SK-N-SH treated with all-trans-retinoic acid at 6 μM for 48 hours (cell line): ENCODE results near the gene ULK4.

ENCODE experiments used
- ARNTL ChIP-seq: fragments of 450-650 bp; formaldehyde crosslinking; IDR thresholded peaks from 2 replicates; pipeline ENCODE4 v1.5.0; 2020; ENCODE audit warnings: low read depth, mild to moderate bottlenecking, moderate library complexity, borderline replicate concordance
- CREB5 ChIP-seq: fragments of 250-450 bp; sonication (Bioruptor Pico); IDR thresholded peaks from 2 replicates; pipeline ENCODE4 v1.5.1; 2020; ENCODE audit warnings: low read depth, mild to moderate bottlenecking, moderate library complexity
- CSRNP3 ChIP-seq: fragments of 250-450 bp; sonication (Bioruptor Pico); IDR thresholded peaks from 2 replicates; pipeline ENCODE4 v1.5.1; 2021; ENCODE audit warnings: mild to moderate bottlenecking, moderate library complexity
- GLIS3 ChIP-seq: fragments of 250-450 bp; sonication (Bioruptor Pico); IDR thresholded peaks from 2 replicates; pipeline ENCODE4 v1.5.0; 2020; ENCODE audit warnings: mild to moderate bottlenecking, moderate library complexity
- ISL1 ChIP-seq: fragments of 250-450 bp; sonication (Bioruptor Pico); IDR thresholded peaks from 2 replicates; pipeline ENCODE4 v2.1.2; 2022; ENCODE audit warnings: mild to moderate bottlenecking, moderate library complexity
- POU6F1 ChIP-seq: fragments of 250-450 bp; sonication (Bioruptor Pico); IDR thresholded peaks from 2 replicates; pipeline ENCODE4 v1.8.0; 2021; ENCODE audit warnings: low read depth, mild to moderate bottlenecking, moderate library complexity, borderline replicate concordance
- RARB ChIP-seq: fragments of 250-450 bp; sonication (Bioruptor Pico); IDR thresholded peaks from 2 replicates; pipeline ENCODE4 v1.8.0; 2021; ENCODE audit warnings: mild to moderate bottlenecking, moderate library complexity
- SNAI2 ChIP-seq: fragments of 250-450 bp; sonication (Bioruptor Pico); IDR thresholded peaks from 2 replicates; pipeline ENCODE4 v1.5.0; 2020; ENCODE audit warnings: mild to moderate bottlenecking, moderate library complexity
- ZFP3 ChIP-seq: fragments of 250-450 bp; sonication (Bioruptor Pico); IDR thresholded peaks from 2 replicates; pipeline ENCODE4 v1.5.0; 2020; ENCODE audit warnings: mild to moderate bottlenecking, moderate library complexity
- ZFP30 ChIP-seq: fragments of 450-650 bp; formaldehyde crosslinking; IDR thresholded peaks from 2 replicates; pipeline ENCODE4 v1.5.0; 2022; ENCODE audit warnings: mild to moderate bottlenecking, moderate library complexity
- ZNF70 ChIP-seq: fragments of 450-650 bp; formaldehyde crosslinking; IDR thresholded peaks from 2 replicates; pipeline ENCODE4 v1.5.0; 2020; ENCODE audit warnings: mild to moderate bottlenecking, moderate library complexity

GRCh38 chr3:41961751-41962679 lies at the start of gene ULK4:
- no peak for TF ChIP-seq ZNF70 (CRISPR knock-in tag)
- no peak for TF ChIP-seq ARNTL
- TF ChIP-seq SNAI2 (CRISPR knock-in tag), result no peak
- TF ChIP-seq ISL1 (CRISPR knock-in tag), result no peak
- no peak for TF ChIP-seq POU6F1
- TF ChIP-seq CSRNP3, result no peak
- TF ChIP-seq GLIS3 (CRISPR knock-in tag), result no peak
- no peak for TF ChIP-seq ZFP3 (CRISPR knock-in tag)
- no peak for TF ChIP-seq ZFP30 (CRISPR knock-in tag)
- no peak for TF ChIP-seq CREB5 (CRISPR knock-in tag)
- TF ChIP-seq RARB (CRISPR knock-in tag), result no peak
